ENCODE data around the gene ESF1.

Gene ESF1

DNA sequence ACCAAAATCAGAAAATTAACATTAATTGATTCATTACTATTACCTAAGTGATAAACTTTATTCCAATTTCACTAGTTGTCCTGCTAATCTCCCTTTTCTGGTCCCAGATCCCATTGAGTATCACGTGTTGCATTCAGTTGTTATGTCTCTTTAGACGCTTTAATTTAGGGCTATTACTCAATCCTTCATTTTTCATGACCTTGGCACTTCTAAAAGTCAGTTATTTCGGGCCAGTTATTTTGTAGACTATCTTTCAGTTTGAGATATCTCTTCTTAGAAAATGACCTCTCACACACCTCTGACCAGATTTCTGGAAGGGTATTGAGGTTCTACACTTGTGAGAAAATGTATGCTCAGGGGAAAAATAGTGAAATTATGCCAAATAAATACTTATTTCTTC is 112.0 kb downstream of the ESF1 start:
- no peak for DNase-seq

DNA sequence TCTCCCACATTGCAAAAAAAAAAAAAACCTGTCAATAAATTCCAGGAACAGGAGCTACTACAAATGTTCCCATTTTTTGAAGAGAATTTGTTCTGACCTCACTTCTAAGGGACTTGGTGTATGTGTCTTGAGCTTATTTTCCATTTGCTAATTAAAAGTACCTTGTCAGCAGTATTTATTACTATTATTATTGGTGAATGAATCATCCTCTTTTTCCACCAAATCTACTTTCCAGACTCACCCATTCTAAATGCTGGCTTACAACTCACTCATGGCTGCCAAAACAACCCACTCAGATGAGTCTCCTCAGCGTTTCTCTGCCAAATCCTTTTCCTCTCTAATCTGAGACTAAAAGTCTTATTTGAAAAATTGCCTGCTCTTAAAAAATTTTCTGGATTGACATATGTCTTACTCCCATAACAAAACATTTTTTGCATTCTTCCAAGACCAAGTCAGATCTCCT is 112.8 kb downstream of the ESF1 start:
- no peak for DNase-seq

DNA sequence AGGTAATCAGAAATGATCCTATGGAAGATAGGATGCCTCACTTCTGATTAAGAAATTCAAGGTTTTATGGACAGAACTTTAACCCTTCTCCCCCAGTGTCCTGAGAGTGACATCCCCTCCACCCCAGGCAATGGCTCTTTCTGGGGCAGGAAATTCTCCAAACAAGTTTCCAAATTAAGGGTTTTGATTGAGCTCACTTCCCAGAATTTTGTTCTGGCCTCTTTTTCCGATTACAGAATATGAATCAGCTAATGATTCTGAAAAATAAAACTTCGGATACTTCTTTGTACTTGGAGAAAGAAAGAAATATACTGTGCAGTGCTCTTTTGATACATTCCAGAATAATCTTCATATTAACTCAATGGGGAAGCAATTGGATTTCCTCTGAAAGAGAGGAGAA is 113.2 kb downstream of the ESF1 start:
- DNase-seq: no peak

DNA sequence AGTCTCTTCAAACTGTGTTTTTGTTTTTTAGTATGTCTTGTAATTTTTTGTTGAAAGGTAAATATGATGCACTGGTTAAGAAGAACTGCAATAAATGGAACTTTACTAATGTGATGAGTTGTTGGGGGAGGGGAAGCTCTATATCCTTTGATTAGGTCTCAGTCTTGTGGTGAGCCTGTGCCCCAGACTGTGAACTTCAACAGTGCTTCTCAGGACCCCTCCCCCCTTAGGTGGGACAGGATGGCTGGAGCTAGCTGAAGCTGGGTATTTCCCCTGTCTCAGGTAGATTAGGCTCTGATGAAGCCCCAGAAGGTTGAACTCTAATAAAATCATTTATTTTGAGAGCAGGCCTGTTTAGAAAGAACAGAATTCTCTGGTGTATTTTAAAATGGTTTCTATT is 114.6 kb downstream of the ESF1 start:
- DNase-seq: no peak

DNA sequence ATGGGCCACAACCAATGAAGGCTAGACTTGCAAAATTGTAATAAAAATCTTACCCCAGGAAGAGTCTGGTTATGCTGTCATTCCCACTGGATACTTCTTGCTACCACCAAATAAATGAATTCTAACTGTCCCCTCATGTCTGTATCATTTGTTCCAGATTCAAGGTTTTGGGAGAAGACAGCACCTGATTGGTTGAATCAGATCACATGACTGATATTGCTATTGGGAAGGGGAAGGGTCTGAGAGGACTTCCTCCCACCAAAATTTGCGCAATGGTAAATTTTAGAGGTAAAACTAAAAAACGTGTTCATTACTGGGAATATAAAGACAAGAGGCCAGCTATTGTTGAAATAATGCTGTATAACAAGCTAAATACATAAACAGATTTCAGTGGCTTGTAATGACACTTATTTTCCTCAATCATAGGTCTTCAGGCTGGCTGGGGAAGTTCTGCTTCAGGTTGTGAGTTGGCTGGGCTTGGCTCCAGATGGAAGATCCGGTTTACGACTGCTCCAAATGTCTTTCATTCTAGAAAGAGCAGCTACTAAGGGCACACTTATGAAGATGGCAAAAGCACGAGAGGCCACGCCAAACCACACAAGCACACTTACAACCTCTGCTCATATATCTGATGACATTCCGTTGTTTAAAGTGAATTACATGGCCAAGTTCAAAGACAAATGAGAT is 118.9 kb downstream of the ESF1 start:
- DNase-seq: no peak

All from 8988T (cell line).